Keratinocyte (primary cell): Measurements from ENCODE around the gene ANAPC10.

Source experiments
- EZH2 ChIP-seq: IDR thresholded peaks from one replicate; pipeline ENCODE4 v1.6.1; 2012; ENCODE audit warnings: inconsistent platforms, mild to moderate bottlenecking, low read length, moderate library complexity
- TF ChIP-seq, protein P1 (sequence below), 3 experiments: IDR thresholded peaks in 1 of 3; conservative IDR thresholded peaks in 1 of 3; optimal IDR thresholded peaks in 1 of 3; 2 replicates in 2 of 3; 3 replicates in 1 of 3; pipeline versions ENCODE3 to v1.5.1; 2011; ENCODE audit warnings: low read length in 3 of 3, mild to moderate bottlenecking in 3 of 3, moderate library complexity in 2 of 3, control low read depth in 1 of 3, inconsistent platforms in 1 of 3; ENCODE audit not compliant: insufficient read depth in 2 of 3; ENCODE audit errors: extremely low read depth in 1 of 3

DNA sequence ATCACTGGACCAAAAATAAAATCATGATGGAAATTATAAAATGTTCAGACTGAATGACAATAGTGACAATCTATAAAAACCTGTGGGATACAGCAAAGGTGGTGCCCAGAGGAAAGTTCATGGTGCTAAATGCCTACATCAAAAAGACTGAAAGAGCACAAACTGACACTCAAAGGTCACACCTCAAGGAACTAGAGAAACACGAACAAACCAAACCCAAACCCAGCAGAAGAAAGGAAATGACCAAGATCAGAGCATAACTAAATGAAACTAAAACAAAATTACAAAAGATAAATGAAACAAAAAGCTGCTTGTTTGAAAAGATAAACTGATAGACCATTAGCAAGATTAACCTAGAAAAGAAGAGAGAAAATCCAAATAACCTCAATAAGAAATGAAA, 78.7 kb downstream of the ANAPC10 start:
- TF ChIP-seq, protein P1, sequence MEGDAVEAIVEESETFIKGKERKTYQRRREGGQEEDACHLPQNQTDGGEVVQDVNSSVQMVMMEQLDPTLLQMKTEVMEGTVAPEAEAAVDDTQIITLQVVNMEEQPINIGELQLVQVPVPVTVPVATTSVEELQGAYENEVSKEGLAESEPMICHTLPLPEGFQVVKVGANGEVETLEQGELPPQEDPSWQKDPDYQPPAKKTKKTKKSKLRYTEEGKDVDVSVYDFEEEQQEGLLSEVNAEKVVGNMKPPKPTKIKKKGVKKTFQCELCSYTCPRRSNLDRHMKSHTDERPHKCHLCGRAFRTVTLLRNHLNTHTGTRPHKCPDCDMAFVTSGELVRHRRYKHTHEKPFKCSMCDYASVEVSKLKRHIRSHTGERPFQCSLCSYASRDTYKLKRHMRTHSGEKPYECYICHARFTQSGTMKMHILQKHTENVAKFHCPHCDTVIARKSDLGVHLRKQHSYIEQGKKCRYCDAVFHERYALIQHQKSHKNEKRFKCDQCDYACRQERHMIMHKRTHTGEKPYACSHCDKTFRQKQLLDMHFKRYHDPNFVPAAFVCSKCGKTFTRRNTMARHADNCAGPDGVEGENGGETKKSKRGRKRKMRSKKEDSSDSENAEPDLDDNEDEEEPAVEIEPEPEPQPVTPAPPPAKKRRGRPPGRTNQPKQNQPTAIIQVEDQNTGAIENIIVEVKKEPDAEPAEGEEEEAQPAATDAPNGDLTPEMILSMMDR (optimal IDR thresholded peaks at IDR 0.05 in 1 of 3, IDR thresholded peaks at IDR 0.05 in 1 of 3, conservative IDR thresholded peaks at IDR 0.05 in 1 of 3; ENCODE audit: extremely low read depth in 1 of 3, insufficient read depth in 2 of 3, low read length in 3 of 3), result no peak
- no peak for TF ChIP-seq EZH2
